Stimulated activated CD4-positive, alpha-beta T cell treated with anti-CD3 and anti-CD28 coated beads, Interleukin-1b, Interleukin-23, amount 100 ng/mL, for 24 hours (primary cell): Measurements from ENCODE around the gene MYLK2.
"Not testable (repeated sequence)": the region's sequence is repeated elsewhere in the genome, so short reads cannot be mapped to it uniquely, and the experiment has no call there.

ENCODE experiments used
- DNase-seq, 4 experiments: peaks; one replicate each; pipeline ENCODE4 v3.0.0-alpha.2; 2020; ENCODE audit warnings: low read depth in 4 of 4, low spot score in 1 of 4

Gene MYLK2

DNA sequence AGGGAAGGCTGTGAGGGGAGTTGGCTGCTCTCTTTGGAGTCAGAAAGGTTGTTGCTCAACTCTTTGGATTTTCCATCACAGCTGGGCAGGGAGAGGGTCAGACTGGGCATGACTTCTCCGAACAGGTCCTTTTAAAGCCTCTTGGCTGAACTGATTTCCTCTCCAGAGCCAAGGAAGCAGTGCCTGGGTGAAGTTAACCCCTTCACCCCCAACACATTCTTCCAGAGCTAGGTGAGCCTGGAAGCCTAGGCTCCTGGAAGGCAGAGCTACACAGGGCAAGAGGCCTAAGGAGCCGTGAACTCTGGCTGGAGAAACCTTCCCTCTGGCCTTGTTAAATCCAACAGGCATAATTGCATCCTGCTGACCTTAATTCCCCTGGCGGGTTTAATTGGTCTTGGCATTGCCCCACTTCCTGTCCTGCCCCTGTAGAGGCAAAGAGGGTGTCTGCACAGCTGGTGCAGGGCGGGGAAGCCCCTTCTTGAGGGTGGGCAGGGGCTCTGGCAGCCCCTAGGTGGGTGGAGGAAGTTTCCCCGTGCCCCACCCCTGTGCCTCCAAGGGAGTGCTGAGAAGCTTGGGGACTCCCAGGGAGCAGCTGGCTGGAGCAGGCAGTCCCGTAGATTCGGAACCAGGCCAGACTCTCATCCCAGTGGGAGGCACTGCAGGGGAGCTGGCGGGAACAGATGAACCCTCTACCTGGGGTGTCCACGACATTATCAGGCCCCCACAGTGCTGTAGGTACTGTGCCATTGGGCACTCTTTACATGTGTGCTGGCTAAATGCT lies 3.6 kb upstream of the MYLK2 start:
- no peak for DNase-seq

- no peak for DNase-seq
Observed at GRCh38 chr20:31816221-31816620, 2.9 kb upstream of the MYLK2 start.

DNA sequence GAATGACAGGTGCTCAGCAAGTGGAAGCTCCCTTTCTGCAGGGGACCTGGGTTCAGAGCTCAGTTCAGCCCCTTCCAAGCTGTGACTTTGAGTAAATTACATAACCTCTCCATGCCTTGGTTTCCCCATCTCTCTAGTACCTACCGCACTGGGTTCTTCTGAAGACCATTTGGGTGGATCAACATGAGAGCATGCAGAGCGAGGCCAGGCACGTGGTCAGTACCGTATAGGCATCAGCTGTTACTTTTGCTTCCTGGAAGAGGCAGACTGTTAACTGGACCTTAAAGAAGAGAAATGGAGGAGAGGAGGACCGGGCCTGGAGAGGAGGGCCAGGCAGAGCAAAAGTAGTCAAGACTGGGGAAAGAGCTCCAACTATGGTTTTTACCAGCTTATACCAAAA lies 1.7 kb upstream of the MYLK2 start:
- DNase-seq = no peak

GRCh38 chr20:31818376-31818908 lies 714 bp upstream of the MYLK2 start:
- no peak for DNase-seq

DNA sequence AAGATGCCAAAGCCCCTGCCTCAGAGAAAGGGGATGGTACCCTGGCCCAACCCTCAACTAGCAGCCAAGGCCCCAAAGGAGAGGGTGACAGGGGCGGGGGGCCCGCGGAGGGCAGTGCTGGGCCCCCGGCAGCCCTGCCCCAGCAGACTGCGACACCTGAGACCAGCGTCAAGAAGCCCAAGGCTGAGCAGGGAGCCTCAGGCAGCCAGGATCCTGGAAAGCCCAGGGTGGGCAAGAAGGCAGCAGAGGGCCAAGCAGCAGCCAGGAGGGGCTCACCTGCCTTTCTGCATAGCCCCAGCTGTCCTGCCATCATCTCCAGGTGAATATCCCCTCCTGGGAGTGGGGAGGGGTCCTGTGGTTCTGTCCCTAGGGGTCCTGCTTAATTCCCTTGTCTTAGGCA lies 1.1 kb downstream of the MYLK2 start:
- DNase-seq = no peak

- no peak for DNase-seq
Observed at GRCh38 chr20:31821427-31821826, 2.3 kb downstream of the MYLK2 start.

- DNase-seq = peak; percentile 58 to 79 (median 62)
Observed at GRCh38 chr20:31822421-31823330, 3.5 kb downstream of the MYLK2 start.

GRCh38 chr20:31823360-31824124 lies 4.4 kb downstream of the MYLK2 start:
- DNase-seq = no peak

GRCh38 chr20:31824125-31824485 lies 4.9 kb downstream of the MYLK2 start:
- DNase-seq = no peak

- no peak for DNase-seq
Observed at GRCh38 chr20:31824554-31825313, 5.6 kb downstream of the MYLK2 start.

DNA sequence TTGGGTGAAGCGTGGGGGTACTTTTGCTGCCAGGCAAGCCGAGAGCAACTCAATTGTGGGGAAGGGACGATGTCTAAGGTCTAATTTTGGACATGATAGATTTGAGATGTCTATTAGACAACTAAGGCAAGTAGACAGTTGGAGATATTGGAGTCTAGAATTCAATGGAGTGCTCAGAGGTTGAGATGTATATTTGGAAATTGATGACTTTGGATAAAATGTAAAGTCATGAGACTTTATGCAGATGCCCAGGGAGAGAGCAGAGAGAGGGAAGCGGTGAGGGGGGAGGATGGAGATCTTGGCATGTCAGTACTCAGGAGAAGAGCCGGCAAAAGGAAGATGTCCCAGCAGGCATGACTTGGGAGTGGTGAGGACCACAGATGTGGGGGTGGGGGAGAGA lies 6.9 kb downstream of the MYLK2 start:
- no peak for DNase-seq

DNA sequence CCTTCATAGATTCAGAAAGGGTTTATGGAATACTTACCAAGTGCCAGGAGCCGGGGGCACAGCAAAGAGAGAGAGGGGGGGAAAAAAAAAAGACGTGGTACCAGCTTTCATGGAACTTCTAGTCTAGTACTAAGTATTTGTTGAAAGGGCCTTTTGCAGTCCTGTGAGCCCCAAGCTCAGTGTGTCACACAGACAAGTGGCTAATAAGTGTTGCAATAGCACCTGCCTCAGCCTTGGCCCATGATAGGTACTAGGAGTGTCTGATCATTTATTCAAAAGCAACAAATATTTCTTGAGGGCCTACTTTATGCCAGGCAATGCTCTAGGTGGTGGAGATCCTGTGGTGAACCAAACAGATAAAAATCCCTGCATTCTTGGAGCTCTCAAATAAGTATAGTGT lies 7.9 kb downstream of the MYLK2 start:
- DNase-seq = no peak

DNA sequence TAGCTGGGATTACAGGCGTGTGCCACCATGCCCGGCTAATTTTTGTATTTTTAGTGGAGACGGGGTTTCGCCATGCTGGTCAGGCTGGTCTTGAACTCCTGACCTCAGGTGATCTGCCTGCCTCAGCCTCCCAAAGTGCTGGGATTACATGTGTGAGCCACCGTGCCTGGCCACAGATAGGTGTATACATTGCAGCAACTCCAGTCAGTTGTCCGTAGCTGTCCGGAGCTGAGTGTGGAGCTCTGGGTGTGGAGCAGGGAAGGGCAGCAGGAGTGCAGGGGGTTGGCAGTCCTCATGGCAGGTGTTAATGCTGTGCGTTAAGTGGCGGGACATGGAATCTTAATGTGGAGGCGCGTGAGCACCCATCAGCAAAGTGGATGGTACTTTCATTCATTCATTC lies 8.9 kb downstream of the MYLK2 start:
- not testable (repeated sequence) for DNase-seq

GRCh38 chr20:31829731-31830130 lies 10.6 kb downstream of the MYLK2 start:
- no peak for DNase-seq

DNA sequence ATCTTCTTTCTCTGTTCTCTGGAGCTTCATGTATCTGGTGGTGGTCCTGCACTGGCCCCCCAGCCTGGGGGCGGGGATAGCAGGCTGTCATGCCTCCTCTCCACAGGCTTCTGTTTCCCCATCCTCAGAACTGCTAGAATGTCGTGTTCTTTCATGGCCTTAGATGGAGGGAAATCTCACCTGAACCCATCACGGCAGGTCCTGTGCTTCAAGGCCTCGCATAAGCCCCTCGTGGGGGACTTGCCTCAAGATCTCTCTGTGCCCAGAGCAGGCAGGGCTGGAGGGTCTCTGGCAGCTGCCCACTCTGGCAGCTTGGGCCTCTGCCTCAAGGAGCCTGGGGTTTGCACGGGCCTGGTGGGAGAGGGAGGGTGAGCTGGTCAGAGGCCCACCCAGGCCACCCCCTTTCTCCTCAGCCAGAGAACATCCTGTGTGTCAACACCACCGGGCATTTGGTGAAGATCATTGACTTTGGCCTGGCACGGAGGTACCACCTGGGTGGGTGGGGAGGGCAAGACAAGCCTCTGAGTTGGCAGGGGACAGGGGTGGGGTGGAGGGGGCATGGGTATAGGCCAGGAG lies 11.3 kb downstream of the MYLK2 start:
- DNase-seq = no peak

GRCh38 chr20:31831211-31831610 lies 12.1 kb downstream of the MYLK2 start:
- DNase-seq = no peak

- no peak for DNase-seq
Observed at GRCh38 chr20:31831771-31832306, 12.7 kb downstream of the MYLK2 start.

DNA sequence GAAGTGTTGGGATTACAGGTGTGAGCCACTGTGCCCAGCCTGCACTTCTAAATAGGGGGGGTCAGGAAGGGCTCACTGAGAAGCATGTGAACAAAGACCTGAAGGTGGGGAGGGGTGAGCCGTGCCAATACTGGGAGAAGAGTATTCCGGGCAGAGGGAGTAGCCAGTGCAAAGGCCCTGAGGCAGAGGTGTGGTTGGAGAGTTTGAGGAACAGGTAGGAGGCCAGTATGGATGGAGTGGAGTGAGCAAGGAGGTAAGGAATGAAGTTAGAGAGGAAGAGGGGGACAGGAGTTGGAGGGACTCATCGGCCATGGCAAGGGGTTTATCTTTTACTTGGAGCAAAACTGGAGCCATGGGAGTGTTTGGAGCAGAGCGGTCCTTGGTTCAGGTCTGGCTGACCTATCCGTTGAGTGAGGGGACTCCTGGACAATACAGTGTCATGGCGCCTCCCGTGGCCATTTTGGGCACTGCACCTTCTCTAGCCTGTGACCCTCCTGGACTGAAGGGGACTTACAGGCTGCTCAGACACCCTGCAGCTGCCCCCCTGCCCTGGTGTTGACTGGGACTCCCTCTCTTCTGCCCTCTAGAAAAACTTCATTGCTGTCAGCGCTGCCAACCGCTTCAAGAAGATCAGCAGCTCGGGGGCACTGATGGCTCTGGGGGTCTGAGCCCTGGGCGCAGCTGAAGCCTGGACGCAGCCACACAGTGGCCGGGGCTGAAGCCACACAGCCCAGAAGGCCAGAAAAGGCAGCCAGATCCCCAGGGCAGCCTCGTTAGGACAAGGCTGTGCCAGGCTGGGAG lies 14.2 kb downstream of the MYLK2 start:
- peak; percentile 29 to 57 (median 44) for DNase-seq

- no peak for DNase-seq
Observed at GRCh38 chr20:31833931-31834521, 14.9 kb downstream of the MYLK2 start.
